Neural crest cell (in vitro differentiated cells): ENCODE data around the gene ST7L. TPM values are rescaled to one million over a fixed set of nuclear protein-coding genes. Genes with fewer than 3 reads are reported as not detected.
A peak's percentile ranks its signal among the peaks of the same experiment; 100 is the strongest.

Experiments used
- DNase-seq: peaks from one replicate; pipeline ENCODE4 v3.0.0; 2021; ENCODE audit warnings: low read depth, mixed read lengths, low spot score
- H3K27ac Mint-ChIP-seq: one replicate; pipeline ENCODE4 v1.8.0; 2021; ENCODE audit warnings: mild to moderate bottlenecking, mixed read lengths; ENCODE audit not compliant: unreplicated experiment
- H3K27me3 Mint-ChIP-seq: 2 replicates; pipeline ENCODE4 v1.8.0; 2021; ENCODE audit warnings: low read depth, mild to moderate bottlenecking, mixed read lengths
- H3K36me3 Mint-ChIP-seq: 2 replicates; pipeline ENCODE4 v1.8.0; 2021; ENCODE audit warnings: low read depth, mild to moderate bottlenecking, mixed read lengths
- H3K4me1 Mint-ChIP-seq: 2 replicates; pipeline ENCODE4 v1.8.0; 2021; ENCODE audit warnings: mixed read lengths
- H3K4me3 Mint-ChIP-seq: one replicate; pipeline ENCODE4 v1.8.0; 2021; ENCODE audit warnings: mild to moderate bottlenecking, mixed read lengths
- H3K9me3 Mint-ChIP-seq: 2 replicates; pipeline ENCODE4 v1.8.0; 2021; ENCODE audit warnings: mixed read lengths
- total RNA-seq: library from RNA; stranded (reverse); gene quantifications from 2 replicates; pipeline ENCODE4 v1.2.1, GENCODE V29; 2021
- TF ChIP-seq, protein P1 (sequence below): fragments of 200-600 bp; sonication (generic); conservative IDR thresholded peaks from 2 replicates; pipeline ENCODE4 v1.5.0; 2021; ENCODE audit warnings: antibody characterized with exemption, mild to moderate bottlenecking

ST7L gene
- total RNA-seq, 1 donor from 2014 or later, result 20.4 TPM

DNA sequence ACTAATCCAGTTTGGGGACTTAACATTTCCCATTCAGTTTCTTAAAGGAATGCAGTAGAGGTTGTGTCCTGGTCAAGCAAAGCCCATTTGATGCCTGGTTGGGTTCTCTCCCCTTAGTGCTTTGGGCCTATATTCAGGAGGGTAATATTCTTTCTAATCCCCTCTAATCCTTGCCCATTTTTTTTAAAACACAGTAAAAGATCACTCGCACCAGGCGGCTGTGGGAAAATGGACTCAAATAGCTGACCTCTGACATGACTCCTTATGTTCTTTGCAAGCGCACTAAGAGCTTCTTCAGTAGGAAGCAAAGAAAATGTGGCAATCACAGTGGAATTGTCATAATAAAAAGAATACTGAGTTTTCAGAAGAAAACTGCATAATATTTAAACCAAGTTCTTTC lies 60.3 kb downstream of the ST7L start:
- H3K27ac Mint-ChIP-seq, result no peak overlapping the region
- DNase-seq, result no peak
- no peaks in the 10 kb centered on the region for H3K27me3 Mint-ChIP-seq
- no peaks in the 10 kb centered on the region for H3K9me3 Mint-ChIP-seq
- no peak overlapping the region for H3K4me3 Mint-ChIP-seq
- peaks cover 11% of the 10 kb centered on the region for H3K4me1 Mint-ChIP-seq
- H3K36me3 Mint-ChIP-seq, result no peaks in the 10 kb centered on the region
- TF ChIP-seq, protein P1, sequence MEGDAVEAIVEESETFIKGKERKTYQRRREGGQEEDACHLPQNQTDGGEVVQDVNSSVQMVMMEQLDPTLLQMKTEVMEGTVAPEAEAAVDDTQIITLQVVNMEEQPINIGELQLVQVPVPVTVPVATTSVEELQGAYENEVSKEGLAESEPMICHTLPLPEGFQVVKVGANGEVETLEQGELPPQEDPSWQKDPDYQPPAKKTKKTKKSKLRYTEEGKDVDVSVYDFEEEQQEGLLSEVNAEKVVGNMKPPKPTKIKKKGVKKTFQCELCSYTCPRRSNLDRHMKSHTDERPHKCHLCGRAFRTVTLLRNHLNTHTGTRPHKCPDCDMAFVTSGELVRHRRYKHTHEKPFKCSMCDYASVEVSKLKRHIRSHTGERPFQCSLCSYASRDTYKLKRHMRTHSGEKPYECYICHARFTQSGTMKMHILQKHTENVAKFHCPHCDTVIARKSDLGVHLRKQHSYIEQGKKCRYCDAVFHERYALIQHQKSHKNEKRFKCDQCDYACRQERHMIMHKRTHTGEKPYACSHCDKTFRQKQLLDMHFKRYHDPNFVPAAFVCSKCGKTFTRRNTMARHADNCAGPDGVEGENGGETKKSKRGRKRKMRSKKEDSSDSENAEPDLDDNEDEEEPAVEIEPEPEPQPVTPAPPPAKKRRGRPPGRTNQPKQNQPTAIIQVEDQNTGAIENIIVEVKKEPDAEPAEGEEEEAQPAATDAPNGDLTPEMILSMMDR, result no peak

DNA sequence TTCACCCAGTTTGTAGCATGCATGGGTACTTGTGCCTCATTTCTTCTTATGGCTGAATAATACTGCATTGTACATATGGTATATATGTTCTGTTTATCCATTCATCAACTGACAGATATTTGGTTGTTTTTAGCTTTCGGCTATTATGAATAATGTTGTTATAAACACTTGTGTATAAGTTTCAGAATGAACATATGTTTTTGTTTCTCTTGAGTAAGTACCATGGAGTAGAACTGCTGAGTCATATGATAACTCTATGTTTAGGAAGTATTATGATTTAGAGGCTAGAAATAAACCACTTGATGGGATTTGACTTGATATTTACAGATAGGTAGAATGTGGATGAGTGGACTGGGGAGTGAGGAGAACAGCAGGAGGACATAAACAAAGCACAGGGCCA lies 61.6 kb downstream of the ST7L start:
- H3K4me1 Mint-ChIP-seq, result peaks cover 11% of the 10 kb centered on the region
- no peak for DNase-seq
- H3K27ac Mint-ChIP-seq, result peak overlapping the region; percentile 31
- H3K9me3 Mint-ChIP-seq, result no peaks in the 10 kb centered on the region
- H3K36me3 Mint-ChIP-seq, result no peaks in the 10 kb centered on the region
- H3K4me3 Mint-ChIP-seq, result no peak overlapping the region
- no peaks in the 10 kb centered on the region for H3K27me3 Mint-ChIP-seq
- TF ChIP-seq, protein P1, result no peak

DNA sequence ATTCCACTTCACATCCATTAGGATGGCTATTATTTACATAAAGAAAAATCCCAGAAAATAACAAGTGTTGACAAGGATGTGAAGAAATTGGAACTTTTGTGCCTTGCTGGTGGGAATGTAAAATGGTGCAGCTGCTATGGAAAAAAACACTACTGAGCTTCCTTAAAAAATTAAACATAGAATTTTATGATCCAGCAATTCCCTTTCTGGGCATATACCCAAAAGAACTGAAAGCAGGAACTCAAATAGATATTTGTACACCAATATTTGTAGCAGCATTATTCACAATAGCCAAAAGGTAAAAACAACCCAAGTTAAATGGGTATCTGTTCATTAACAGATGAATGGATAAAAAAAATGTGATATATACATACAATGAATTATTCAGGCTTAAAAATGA lies 64.5 kb downstream of the ST7L start:
- H3K36me3 Mint-ChIP-seq, result no peaks in the 10 kb centered on the region
- TF ChIP-seq, protein P1, result no peak
- H3K9me3 Mint-ChIP-seq, result no peaks in the 10 kb centered on the region
- no peak overlapping the region for H3K27ac Mint-ChIP-seq
- no peak for DNase-seq
- no peaks in the 10 kb centered on the region for H3K27me3 Mint-ChIP-seq
- no peak overlapping the region for H3K4me3 Mint-ChIP-seq
- H3K4me1 Mint-ChIP-seq, result peaks cover 11% of the 10 kb centered on the region

DNA sequence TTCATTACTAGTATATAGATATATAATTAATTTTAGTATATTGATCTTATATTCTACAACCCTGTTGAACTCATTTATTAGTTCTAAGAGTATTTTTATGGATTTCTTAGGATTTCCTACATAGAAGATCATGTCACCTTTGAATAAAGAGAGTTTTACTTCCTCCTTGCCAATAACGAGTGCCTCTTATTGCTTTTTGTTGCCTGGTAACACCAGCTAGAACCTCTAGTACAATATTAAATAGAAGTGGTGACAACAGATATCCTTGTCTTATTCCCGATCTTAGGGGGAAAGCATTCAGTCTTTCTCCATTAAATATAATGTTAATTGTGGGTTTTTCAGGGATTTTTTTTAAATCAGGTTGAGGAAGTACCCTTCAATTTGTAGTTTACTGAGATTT lies 69.4 kb downstream of the ST7L start:
- Mint-ChIP-seq H3K4me3 (no peak overlapping the region), H3K9me3 (no peaks in the 10 kb centered on the region), H3K36me3 (peaks cover 3% of the 10 kb centered on the region), H3K27me3 (no peaks in the 10 kb centered on the region), H3K27ac (no peak overlapping the region), H3K4me1 (no peaks in the 10 kb centered on the region)
- TF ChIP-seq, protein P1, result no peak
- no peak for DNase-seq

DNA sequence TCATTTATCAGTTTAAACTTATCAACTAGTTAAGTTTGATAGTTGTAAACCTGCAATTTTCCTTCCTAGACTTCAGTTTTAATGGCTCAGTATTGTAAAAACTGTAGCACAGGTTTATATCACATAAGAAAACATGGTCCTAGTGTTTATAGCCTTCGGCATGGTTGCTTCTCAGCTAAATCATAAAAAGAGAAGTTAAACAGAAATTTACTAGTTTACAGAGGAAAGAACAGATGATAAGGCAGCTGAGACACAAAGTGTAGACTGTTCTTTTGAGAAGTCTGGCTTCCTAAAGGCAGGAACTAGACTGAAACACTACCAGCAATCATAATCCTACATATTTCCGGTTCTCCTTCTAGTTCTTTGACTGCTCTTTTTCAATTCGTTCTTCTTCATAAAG lies 70.4 kb downstream of the ST7L start:
- no peak for DNase-seq
- no peaks in the 10 kb centered on the region for H3K27me3 Mint-ChIP-seq
- no peak overlapping the region for H3K27ac Mint-ChIP-seq
- H3K9me3 Mint-ChIP-seq, result no peaks in the 10 kb centered on the region
- TF ChIP-seq, protein P1, result no peak
- no peaks in the 10 kb centered on the region for H3K4me1 Mint-ChIP-seq
- H3K4me3 Mint-ChIP-seq, result no peak overlapping the region
- peaks cover 3% of the 10 kb centered on the region for H3K36me3 Mint-ChIP-seq

DNA sequence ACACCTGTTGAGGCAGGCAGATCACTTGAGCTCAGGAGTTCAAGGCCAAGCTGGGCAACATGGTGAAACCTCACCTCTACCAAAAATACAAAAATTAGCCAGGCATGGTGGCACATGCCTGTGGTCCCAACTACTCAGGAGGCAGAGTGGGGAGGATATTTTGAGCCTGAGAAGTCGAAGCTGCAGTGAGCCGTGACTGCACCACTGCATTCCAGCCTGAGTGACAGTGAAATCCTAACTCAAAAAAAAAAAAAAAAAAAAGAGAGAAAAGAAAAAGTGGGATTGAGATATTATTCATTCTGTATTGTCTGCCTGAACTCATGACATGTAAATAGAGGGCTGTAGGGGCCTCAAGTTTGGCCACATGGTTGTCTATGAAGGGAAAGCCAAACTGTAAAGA lies 72.9 kb downstream of the ST7L start:
- no peaks in the 10 kb centered on the region for H3K27me3 Mint-ChIP-seq
- H3K27ac Mint-ChIP-seq, result no peak overlapping the region
- no peaks in the 10 kb centered on the region for H3K4me1 Mint-ChIP-seq
- H3K36me3 Mint-ChIP-seq, result peaks cover 3% of the 10 kb centered on the region
- TF ChIP-seq, protein P1, result no peak
- H3K4me3 Mint-ChIP-seq, result no peak overlapping the region
- H3K9me3 Mint-ChIP-seq, result no peaks in the 10 kb centered on the region
- no peak for DNase-seq
